NCI-H2107 treated with DMSO at 0.1 percent for 48 hours (cell line): ENCODE data around the gene TMEM252.
A peak's percentile ranks its signal among the peaks of the same experiment; 100 is the strongest.

Source experiments
- DNase-seq: peaks from one replicate; lab custom pipeline; 2025; ENCODE audit not compliant: unreplicated experiment; lab: John Stamatoyannopoulos, UW

TMEM252 gene

GRCh38 chr9:68545033-68545705 lies 4.5 kb upstream of the TMEM252 start:
- DNase-seq, result no peak

- DNase-seq, result no peak
These were observed 885 bp upstream of the TMEM252 start for GRCh38 chr9:68541568-68541967.

- no peak for DNase-seq
These were observed 2.5 kb downstream of the TMEM252 start for GRCh38 chr9:68538200-68538599.

- no peak for DNase-seq
These were observed 3.1 kb downstream of the TMEM252 start for GRCh38 chr9:68537616-68537880.

GRCh38 chr9:68536876-68537615 lies 3.6 kb downstream of the TMEM252 start:
- DNase-seq, result no peak

- no peak for DNase-seq
These were observed 7.0 kb downstream of the TMEM252 start for GRCh38 chr9:68533678-68534077.

GRCh38 chr9:68532131-68532530 lies 8.6 kb downstream of the TMEM252 start:
- no peak for DNase-seq

GRCh38 chr9:68530618-68531017 lies 10.1 kb downstream of the TMEM252 start:
- no peak for DNase-seq

GRCh38 chr9:68523367-68523936 lies 17.2 kb downstream of the TMEM252 start:
- DNase-seq, result no peak

GRCh38 chr9:68522954-68523353 lies 17.7 kb downstream of the TMEM252 start:
- DNase-seq, result no peak

GRCh38 chr9:68522131-68522530 lies 18.6 kb downstream of the TMEM252 start:
- no peak for DNase-seq

- DNase-seq, result no peak
These were observed 25.2 kb downstream of the TMEM252 start for GRCh38 chr9:68515326-68516017.

GRCh38 chr9:68513981-68514380 lies 26.7 kb downstream of the TMEM252 start:
- no peak for DNase-seq

- no peak for DNase-seq
These were observed 27.3 kb downstream of the TMEM252 start for GRCh38 chr9:68513385-68513784.

GRCh38 chr9:68509689-68510088 lies 31.0 kb downstream of the TMEM252 start:
- no peak for DNase-seq

- no peak for DNase-seq
These were observed 32.1 kb downstream of the TMEM252 start for GRCh38 chr9:68508547-68508946.

GRCh38 chr9:68507806-68508145 lies 32.9 kb downstream of the TMEM252 start:
- DNase-seq, result no peak

GRCh38 chr9:68507130-68507805 lies 33.4 kb downstream of the TMEM252 start:
- DNase-seq, result peak; percentile 49

GRCh38 chr9:68506551-68506950 lies 34.1 kb downstream of the TMEM252 start:
- no peak for DNase-seq

- peak; percentile 1 for DNase-seq
These were observed 34.8 kb downstream of the TMEM252 start for GRCh38 chr9:68505681-68506409.

GRCh38 chr9:68502279-68502678 lies 38.4 kb downstream of the TMEM252 start:
- DNase-seq, result no peak
